ENCODE results near the gene SMIM41.

The SMIM41 gene

DNA sequence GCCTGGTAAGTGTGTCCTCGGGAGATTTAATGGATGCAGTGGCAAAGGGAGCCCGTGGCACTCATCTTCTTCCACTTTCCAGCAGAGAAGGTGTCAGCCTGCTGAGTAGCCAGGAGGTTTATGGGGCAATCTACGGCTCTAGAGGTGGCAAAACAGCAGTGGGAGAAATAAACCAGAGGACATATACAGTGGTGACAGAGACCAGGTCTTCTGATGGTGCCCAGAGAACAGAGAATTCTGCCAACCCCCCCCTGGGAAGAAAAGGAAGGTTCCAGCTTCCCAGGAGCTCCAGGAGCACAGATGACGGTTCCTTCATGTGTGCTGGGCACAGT is 43.0 kb downstream of the SMIM41 start:
- no peak for DNase-seq (ENCODE audit: low read depth, low spot score)

DNA sequence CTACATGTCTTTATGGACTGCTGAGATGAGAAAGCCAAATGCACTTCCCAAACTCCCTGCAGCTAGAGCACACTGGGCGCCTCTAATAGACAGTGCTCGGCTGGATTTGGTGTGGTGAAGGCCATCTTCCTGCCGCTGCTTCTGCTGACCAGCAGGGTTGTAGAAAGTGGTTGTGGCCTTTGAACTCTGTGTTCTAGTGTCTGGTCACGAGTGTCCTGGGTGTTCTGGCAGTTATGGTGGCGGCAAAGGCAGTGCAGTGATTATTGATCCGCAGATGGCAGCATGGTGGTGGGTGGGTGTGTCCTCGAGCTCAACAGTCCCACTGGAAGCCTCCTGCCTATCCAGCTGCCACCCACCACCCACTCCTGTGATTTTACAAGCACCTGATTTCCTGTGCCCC is 43.4 kb downstream of the SMIM41 start:
- no peak for DNase-seq (ENCODE audit: low read depth, low spot score)

DNA sequence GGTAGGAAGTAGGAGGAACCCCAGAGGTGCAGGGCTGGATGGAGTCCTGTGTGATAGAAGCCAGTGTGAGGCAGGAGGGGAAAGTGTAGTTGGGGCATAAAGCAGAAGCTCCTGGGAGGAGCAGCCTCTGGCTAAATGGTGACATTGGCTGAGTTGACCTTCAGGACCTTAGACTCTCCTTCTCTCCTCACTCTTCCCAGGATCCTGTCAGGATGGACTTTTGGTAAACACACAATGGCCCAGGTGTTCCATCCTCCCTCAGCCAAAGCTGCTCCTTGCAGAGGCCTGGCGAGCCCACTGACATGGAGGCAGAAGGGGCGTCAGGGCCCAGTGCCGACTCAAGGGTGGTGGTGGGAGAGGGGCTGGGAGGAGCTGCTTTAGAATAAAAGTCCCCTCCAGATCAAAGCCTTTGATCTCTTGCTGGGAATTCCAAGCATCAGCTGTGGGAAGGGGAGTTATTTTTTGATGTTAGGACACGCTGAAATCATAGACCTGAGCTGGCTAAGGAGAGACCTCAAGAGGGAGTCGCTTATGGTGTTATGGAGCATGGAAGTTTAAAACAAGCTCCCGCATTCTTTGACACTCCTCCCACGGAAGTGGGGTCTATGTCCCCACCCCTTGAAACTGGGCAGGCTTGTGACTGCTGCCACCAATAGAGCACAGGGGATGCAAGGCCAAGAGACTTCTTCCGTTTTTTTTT is 44.1 kb downstream of the SMIM41 start:
- no peak for DNase-seq (ENCODE audit: low read depth, low spot score)

DNA sequence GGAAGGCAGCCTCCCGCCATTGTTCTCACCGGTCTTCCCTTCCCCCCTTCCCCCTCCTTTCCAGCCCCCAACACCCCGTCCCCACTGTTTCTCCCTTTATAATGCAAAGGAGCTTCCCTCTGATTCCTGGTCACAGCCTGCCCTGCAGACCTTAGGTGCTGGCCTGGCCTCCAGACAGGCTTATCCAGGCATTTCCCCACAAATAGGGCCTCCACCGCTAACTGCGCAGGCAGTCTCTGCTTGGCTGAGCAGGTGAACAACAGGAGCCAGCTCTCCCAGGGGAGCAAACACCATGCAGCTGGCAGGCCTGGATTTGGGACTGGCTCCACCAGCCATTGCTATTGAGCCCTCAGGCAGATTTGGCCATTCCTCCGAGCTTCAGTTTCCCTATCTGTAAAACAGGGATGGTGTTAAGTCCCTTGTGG is 46.0 kb downstream of the SMIM41 start:
- no peak for DNase-seq (ENCODE audit: low read depth, low spot score)

DNA sequence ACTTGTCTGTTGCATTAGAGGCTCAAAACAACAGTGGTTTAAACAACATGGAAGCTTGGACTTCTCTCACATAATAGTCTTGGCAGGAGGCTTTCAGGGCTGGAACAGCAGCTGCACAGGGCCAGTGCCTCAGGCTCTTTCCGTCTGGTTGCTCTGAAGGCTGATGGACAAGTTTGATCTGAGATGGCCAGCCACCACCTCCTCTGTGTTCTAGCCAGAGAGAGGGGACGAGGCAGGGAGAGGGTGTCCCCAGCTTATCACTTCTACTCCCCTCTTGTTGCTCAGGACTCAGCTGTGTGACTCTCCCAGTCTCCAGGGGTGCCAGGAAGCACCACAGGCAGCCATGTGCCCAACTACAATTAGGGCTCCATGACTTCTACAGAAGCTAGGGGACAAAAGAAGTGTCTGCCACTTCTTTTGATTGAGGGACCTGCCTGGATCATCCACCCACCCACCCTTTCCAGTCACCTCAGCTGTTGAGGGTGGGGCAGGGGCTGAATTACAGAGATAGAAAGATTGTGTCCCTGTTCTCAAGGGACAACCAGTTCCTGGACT is 46.6 kb downstream of the SMIM41 start:
- DNase-seq (ENCODE audit: low read depth, low spot score), result no peak

DNA sequence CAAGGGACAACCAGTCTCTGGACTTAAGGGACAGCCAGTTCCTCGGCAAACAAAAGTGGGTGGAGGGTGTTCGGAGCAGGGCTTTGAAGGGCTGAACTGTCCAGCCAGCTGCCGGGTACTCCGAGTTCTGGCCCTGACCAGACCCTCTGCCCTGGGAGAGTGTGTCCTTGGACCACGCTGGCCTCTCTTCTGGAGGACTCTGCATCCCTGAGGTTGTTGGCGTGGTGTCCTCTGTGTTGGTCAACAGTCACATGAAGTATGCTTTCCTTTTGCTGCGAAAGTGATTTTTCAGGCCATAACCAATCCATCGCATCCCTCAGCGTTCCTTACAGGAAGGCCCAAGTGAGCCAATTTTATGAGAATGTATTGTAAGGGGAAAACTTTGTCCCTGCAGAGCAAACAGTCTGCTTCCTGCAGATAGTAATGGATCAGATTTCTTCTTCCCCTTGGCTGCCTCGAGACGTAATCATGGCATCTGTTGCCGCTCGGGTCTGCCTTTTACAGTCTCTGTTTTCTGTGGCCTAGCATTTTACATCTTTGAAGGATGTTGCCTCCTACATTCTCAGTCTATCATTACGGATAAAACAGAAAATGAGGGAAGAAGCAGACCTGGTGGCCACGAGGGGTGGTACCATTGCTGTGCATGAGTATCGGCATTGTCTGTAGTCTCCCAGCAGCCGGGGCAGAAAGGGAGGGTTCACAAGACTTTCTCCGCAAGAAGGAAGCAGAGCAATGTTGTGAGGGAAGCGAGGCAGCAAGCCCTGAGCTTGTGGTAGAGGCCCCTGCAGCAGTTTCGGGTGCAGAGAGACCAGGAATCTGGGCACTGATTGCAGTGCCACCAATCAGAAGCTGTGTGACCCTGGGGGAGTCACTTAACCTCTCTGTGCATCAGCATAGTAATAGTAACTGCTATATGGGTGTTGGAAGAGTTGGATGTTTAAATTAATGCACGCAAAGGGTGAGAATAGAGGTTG is 47.4 kb downstream of the SMIM41 start:
- no peak for DNase-seq (ENCODE audit: low read depth, low spot score)

DNA sequence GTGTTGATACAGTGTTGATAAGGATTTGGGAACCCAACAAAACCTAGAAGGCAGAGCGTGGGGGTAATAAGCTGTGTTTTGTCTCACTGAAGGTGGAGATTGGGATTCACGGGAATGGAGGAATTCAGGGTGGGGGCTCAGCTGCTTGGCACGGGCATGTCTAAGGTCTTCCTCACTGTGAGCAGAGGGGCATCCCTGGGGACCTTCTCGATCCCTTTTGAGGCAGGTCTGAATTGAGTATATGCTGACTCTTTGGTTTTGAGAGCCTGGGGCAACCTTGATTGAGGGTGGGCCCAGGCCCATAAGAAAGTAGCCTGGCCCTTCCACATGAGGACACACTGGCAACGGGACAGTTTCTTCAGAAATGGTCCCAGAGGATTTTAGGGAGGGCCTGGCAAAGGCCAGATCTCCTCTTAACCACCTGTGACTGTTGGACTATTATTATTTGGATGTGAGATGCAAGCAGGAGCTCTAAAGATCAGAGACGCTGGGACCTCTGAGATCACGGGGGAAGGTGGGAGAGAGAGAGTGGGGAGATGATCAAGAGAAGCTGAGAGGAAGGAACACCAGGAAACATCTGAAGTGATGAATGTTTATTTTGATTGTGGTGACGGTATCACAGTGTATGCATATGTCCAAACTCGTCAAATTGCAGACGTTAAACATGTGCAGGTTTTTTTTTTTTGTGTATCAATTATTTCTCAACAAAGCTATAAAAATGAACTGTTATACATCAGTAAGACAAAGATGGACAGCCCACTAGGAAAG is 48.4 kb downstream of the SMIM41 start:
- no peak for DNase-seq (ENCODE audit: low read depth, low spot score)

DNA sequence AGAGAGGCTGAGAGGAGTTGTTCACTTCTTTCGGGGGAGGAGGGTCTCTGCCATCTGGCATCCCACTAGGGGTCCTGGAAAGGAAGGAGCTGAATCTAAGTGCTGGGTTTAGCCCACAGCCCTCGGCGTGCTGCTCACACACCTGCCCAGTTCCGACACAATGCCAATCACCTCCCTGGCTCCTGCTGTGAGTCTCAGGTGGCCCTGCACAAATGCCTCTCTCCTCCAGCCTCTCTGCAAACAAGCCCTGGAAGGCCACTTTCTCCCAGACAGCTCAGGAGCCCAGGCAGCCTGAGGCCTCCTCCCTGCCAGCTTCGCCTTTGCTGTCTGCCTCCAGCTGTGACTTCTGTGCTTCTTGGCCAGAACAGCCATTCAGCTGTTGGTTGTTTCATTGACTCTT is 51.2 kb downstream of the SMIM41 start:
- no peak for DNase-seq (ENCODE audit: low read depth, low spot score)

DNA sequence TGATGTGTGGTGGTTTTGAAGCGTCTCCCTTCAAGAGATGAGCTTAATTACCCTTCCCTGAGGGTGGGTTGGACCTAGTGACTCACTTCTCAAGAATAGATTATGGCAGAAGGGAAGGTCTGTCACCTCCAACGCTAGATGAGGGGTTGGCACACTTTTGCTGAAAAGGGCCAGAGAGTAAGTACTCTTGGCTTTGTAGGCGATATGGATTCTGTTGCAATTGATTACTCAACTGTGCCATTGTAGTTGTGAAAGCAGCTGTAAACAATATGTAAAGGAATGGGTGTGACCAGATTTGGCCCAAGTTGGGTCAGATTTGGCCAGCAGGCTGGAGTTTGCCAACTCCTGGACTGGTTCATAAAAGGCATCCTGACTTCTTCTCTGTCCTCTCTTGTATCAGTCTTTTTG is 53.3 kb downstream of the SMIM41 start:
- DNase-seq (ENCODE audit: low read depth, low spot score), result no peak

DNA sequence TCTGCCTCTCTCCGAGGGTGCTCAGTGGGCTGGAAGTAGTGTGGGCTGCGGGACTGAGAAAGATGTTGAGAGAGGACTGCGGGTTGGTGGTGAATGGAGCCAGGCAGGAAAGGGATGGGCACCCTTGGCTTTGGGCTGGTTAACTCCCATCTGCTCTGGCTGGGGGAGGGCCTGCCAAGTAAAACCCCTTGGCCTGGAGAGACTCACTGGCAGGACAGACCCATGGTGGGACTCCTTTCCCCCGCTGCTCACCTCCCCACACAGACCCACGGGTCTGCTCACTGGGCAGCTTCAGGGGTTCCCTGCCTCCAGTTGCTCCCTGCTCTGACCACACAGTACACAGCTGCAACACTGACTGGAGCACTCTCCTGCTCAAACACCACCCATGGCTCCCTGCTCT is 58.2 kb downstream of the SMIM41 start:
- DNase-seq (ENCODE audit: low read depth, low spot score), result no peak

DNA sequence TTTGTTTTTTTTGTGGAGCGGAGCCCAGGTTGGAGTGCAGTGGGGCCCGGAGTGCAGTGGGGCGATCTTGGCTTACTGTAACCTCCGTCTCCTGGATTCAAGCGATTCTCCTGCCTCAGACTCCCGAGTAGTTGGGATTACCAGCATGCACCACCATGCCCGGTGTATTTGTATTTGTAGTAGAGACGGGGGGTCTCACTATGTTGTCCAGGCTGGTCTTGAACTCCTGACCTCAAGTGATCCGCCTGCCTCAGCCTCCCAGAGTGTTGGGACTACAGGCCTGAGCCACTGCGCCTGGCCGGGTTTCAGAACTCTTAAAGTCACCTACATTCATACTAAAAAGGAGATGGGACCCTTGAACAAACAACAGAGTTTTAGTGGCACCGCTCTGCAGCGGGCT is 59.6 kb downstream of the SMIM41 start:
- no peak for DNase-seq (ENCODE audit: low read depth, low spot score)

DNA sequence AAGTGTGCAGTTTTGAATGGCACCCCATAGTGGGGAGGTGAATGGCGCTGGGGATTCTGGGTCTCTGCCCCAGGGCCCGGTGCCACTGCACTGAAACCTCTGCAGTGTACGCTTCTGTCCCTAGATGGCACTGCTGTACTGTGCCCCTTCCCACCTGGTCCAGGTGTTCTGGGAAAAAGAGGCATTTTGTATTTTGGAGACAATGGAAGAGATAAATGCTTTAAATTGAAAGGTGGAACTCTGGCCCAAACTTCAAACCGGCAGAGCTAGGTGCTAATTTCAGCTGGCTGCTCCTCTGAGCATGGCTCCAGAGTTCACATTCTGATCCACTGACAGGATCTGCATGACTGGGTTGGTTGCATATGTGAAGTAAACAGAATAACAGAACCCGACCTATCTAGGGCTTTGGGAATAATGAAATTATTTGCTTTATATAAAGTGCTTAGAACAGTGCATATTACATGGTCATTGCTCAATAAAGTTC is 60.1 kb downstream of the SMIM41 start:
- DNase-seq (ENCODE audit: low read depth, low spot score), result peak; percentile 58

DNA sequence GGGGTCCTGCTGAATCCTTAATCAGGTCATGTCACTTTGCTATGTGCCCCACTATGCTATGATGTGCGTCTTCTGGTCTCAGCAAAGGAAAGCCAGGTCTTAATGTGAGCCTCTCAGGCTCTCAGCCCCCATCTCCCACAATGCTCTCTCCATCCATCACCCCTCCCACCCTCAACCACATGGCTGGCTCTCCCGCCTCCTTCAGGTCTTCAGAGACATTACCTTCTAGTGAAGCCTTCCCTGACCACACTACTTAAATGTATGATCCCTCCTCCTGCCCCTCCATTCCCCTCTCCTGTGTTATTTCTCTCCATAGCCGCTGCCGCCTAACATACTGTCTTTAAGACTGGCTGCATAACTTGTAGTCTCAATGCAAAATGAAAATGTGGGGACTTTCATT is 61.8 kb downstream of the SMIM41 start:
- no peak for DNase-seq (ENCODE audit: low read depth, low spot score)

DNA sequence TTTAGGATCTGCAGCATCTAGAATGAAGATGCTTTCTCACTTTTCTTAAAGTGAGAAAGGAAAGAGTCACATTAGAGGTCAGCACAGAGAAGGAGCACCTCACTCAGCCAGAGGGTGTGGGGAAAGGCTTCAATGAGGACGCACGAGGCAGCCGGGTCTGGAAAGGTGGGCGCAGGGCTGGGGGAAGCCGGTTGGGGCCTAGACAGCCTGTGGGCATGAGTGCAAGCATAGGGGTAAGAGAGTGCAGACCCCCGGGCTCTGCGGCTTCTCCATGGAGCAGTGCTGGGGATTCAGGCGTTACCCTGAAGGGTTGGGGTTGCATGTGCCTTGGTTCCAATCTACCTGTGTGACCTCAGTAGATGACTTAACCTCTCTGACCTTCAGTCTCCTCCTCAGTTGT is 62.4 kb downstream of the SMIM41 start:
- no peak for DNase-seq (ENCODE audit: low read depth, low spot score)

DNA sequence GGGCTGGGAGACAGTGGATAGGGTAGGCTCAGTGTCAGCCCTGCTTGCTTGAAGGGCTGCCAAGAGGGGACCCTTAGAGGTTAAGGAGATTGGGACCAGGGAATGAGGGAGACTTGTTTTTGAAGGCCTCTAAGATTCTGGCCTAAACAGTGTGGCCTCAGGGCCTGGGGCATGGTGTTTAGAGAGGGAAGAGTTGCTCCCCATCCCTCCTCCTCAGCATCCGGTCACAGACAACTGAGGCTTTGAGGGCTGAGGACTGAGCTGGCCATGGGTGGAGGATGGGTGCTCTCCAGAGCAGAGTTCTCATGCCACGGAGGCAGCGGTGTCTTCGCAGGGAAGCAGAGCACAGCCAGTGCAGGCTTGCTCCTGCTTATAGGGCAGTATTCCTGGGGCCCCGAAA is 62.9 kb downstream of the SMIM41 start:
- DNase-seq (ENCODE audit: low read depth, low spot score), result no peak

DNA sequence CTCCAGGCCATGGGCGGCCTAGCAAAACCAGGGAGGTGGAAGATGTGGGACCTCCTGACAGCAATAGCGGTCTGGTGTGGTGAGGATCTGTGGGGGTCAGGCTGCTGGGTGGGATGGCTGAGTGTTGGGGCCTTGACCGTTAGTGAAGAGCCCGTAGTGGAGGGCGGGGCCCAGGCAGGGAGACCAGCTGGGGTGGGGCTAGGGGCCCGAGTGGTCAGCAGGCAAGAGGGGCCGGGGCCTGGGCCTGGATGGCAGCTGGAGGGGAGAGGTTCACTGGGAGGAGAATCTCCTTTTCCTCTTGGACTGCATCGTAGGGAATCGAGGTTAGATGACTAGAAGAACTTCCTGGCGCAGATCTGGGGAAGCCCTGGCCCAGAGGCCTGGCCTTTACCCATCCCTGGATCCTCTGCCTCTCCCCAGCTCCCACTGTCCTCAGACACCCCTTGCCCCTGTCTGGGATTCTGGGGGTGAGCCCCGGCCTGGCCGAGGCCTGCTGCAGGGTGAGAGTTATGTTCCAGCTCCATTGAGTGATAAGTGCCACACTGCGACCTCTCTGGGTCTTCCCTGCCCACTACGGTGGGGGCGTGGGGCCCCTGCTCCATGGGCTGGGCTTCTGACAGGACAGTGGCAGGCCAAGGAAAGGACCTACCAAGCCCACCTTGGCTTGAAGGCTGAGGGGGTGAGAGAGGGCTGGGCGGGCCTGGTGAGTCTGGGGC is 65.2 kb downstream of the SMIM41 start:
- DNase-seq (ENCODE audit: low read depth, low spot score), result no peak

DNA sequence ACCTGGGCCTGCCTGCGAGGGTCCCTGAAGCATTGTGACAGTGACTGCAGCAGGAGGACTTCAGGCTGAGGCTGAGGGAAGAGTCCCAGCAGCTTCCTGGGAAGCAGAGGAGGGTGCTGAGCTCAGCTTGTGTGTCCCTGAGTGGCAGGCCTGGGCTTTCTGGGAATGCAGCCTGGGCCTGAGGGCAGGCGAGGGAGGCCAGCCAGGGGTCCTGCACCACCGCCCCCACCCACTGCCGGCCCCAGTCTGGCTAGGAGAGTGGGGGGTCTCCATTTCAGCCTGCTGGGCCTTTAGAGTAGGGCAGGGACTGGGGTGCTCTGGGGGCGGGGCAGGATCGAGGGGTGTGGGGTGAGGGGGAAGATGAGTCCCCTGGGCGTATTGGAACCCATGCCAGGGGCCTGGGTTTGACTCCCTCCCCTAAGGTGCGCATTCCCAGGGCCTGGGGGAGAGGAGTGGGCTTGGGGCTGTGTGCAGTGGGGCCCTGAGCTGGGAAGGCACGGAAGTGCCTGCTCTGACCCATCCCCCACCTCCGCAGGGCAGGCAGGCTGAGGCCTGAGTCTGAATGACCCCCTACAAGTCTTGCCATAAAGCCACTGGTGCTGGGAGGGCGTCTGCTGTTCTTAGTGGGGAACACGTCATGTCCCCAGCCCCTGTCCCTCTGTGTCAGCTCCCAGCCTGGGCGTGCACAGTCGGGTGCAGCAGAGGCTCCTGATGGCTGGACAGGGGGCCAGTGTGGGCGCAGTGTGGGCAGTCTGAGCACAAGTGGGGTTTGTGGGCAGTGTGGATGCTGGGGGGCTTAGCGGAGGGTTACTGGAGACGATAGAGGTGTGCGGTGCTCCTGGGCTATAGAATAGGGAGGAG is 66.0 kb downstream of the SMIM41 start:
- no peak for DNase-seq (ENCODE audit: low read depth, low spot score)

DNA sequence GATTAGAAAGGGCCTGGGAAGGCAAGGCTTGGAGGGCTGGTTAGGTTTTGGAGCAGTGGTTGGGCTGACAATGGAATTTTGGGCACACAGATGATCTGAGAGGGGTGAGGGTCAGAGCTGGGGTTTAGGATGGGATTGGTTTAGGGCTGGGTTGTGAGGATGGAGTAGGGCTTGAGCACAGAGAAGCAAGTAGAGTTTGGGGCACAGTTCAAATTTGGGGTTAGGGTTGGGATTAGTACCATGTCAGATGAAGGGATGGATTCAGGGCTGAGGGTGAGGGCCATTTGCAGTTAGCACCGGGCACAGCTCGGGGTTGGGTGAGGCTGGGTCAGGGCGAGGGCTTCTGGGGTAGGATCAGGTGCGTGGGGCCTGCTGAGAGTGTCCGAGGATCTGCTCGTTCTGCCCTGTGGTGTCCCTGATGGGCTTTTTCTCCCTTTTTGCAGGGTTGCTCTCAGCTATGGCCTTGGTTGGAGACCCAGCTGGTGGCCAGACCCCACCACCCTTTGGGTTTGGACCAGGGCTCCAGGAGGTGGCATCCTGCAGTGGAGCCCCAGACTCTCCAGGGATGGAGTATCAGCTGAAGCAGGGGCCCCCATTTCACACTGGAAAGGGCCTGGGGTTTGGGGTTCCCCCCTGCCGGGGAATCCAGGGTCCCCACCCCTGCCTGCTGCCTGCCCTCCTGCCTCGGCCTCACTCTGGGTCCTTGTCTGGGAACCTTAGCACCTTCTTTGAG is 66.8 kb downstream of the SMIM41 start:
- no peak for DNase-seq (ENCODE audit: low read depth, low spot score)

DNA sequence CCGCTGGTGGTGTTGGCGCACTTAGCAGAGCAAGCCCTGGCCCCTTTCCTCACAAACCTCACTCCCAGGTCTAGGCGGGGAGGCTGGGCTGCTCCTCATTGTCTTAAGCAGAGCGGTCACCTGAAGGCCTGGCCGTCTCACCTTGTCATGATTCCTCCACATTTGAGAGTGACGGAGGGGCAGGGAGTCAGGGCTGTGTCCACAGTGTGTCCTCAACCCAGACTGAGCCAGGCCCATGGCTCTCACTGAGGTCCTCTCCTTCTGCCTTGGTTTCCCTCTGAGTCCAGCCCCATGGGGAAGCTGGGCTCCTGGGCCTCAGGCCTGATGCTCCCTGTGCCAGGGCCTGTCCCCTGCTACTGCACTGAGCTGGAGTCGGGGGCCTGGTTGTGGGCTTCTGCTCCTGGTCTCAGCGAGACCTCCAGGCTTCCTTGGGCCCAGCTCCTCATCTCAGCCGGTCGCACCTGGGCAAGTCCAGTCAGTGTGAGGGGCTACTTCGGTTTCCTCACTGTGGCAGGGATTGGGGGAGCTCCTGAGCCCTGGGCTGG is 67.4 kb downstream of the SMIM41 start:
- DNase-seq (ENCODE audit: low read depth, low spot score), result no peak

All from astrocyte of the hippocampus (primary cell).